K562 (cell line): ENCODE results near the gene SMIM3. TPM values are rescaled to one million over a fixed set of nuclear protein-coding genes. Genes with fewer than 3 reads are reported as not detected.
A peak's percentile ranks its signal among the peaks of the same experiment; 100 is the strongest.

Experiments used
- CCAR2 ChIP-seq: fragments of 200-400 bp; formaldehyde crosslinking; IDR thresholded peaks from 2 replicates; pipeline ENCODE4 v1.6.1; 2017; ENCODE audit warnings: mild to moderate bottlenecking, low read depth, low read length
- CCNT2 ChIP-seq: IDR thresholded peaks from 2 replicates; pipeline ENCODE4 v1.6.1; 2011; ENCODE audit warnings: borderline replicate concordance, low read depth, mild to moderate bottlenecking, moderate library complexity, mixed read lengths, low read length; ENCODE audit not compliant: insufficient read length; ENCODE audit errors: extremely low read depth
- CREM ChIP-seq: IDR thresholded peaks from 2 replicates; pipeline ENCODE4 v1.6.1; 2014; ENCODE audit warnings: antibody characterized with exemption, low read depth
- FOXP1 ChIP-seq: sonication (generic); formaldehyde crosslinking; IDR thresholded peaks from 2 replicates; pipeline ENCODE4 v1.8.0; 2022; ENCODE audit warnings: mild to moderate bottlenecking, missing genetic modification reagents
- GATAD2B ChIP-seq: fragments of 450-650 bp; IDR thresholded peaks from 2 replicates; pipeline ENCODE4 v1.6.1; 2017; ENCODE audit warnings: mild to moderate bottlenecking, borderline replicate concordance
- HDGF ChIP-seq: fragments of 450-650 bp; IDR thresholded peaks from 2 replicates; pipeline ENCODE4 v1.6.1; 2016
- MTA2 ChIP-seq: fragments of 450-650 bp; IDR thresholded peaks from 2 replicates; pipeline ENCODE4 v1.6.1; 2016; ENCODE audit warnings: low read depth
- NCOA1 ChIP-seq: fragments of 450-650 bp; IDR thresholded peaks from 2 replicates; pipeline ENCODE4 v1.6.1; 2016; ENCODE audit warnings: low read depth
- NR2C2 ChIP-seq, 2 experiments: fragments of 200-800 bp in 1 of 2; sonication (Bioruptor generic) in 1 of 2; sonication (generic) in 1 of 2; formaldehyde crosslinking in 1 of 2; IDR thresholded peaks; 2 replicates each; pipeline versions ENCODE4 v1.6.1 to v1.8.0; 2016 to 2022; ENCODE audit warnings: mild to moderate bottlenecking in 1 of 2, missing compliant biosample characterization in 1 of 2, missing genetic modification characterization in 1 of 2, missing genetic modification reagents in 1 of 2
- NRF1 ChIP-seq, 2 experiments: fragments of 450-650 bp; IDR thresholded peaks in 1 of 2; conservative IDR thresholded peaks in 1 of 2; 2 replicates each; pipeline ENCODE4 v1.6.1; 2014; ENCODE audit warnings: mild to moderate bottlenecking in 2 of 2
- PML ChIP-seq: IDR thresholded peaks from 2 replicates; pipeline ENCODE4 v1.6.1; 2012; ENCODE audit warnings: low read length, inconsistent platforms
- PURB ChIP-seq: sonication (generic); formaldehyde crosslinking; IDR thresholded peaks from 2 replicates; pipeline ENCODE4 v1.9.0; 2021; ENCODE audit warnings: low read depth, mild to moderate bottlenecking, missing genetic modification reagents
- RBM25 ChIP-seq: fragments of 200-400 bp; formaldehyde crosslinking; IDR thresholded peaks from 2 replicates; pipeline ENCODE4 v1.6.1; 2018; ENCODE audit warnings: low read length, low read depth, moderate library complexity; ENCODE audit not compliant: severe bottlenecking
- SMAD1 ChIP-seq: fragments of 150-350 bp; IDR thresholded peaks from 2 replicates; pipeline ENCODE4 v1.6.1; 2014; ENCODE audit warnings: low read length, low read depth; ENCODE audit not compliant: partially characterized antibody
- SUPT5H ChIP-seq: fragments of 450-650 bp; IDR thresholded peaks from 2 replicates; pipeline ENCODE4 v1.6.1; 2016
- ZNF583 ChIP-seq: fragments of 250-450 bp; sonication (Bioruptor Pico); IDR thresholded peaks from 2 replicates; pipeline ENCODE4 v1.4.0; 2020
- polyA plus RNA-seq, 8 experiments: library from polyadenylated mRNA; depleted of rRNA in 4 of 8; stranded (reverse) in 5 of 8; unstranded in 3 of 8; fragments of >200 nt; fragmentation: Nextera tagmentation in 2 of 8; fragmentation: Illumina TruSeq in 1 of 8; extraction: Ambion mirVana in 2 of 8; extraction: Trizol in 1 of 8; gene quantifications; 2 replicates each; pipeline versions ENCODE4 v1.2.1 to v1.2.3, GENCODE V29; 2011 to 2014; ENCODE audit warnings: inconsistent platforms in 1 of 8, missing spikeins in 1 of 8
- total RNA-seq, 7 experiments: library from RNA; depleted of rRNA in 6 of 7; stranded (reverse); fragments of >200 nt in 6 of 7; fragmentation: Illumina TruSeq in 2 of 7; extraction: Trizol in 2 of 7; gene quantifications; 2 replicates each; pipeline versions ENCODE4 v1.2.1 to v1.2.3, GENCODE V29; 2011 to 2021; ENCODE audit warnings: low replicate concordance in 1 of 7
- TF ChIP-seq, protein P1 (sequence below): sonication (generic); formaldehyde crosslinking; IDR thresholded peaks from 2 replicates; pipeline ENCODE4 v1.8.0; 2022; ENCODE audit warnings: missing genetic modification reagents, mild to moderate bottlenecking, borderline replicate concordance
- TF ChIP-seq, protein P2 (sequence below): fragments of 250-450 bp; sonication (Bioruptor Pico); IDR thresholded peaks from 2 replicates; pipeline ENCODE4 v1.5.0; 2021
- TF ChIP-seq, protein P3 (sequence below): sonication (generic); formaldehyde crosslinking; IDR thresholded peaks from 2 replicates; pipeline ENCODE4 v1.8.1; 2023; ENCODE audit warnings: mild to moderate bottlenecking, missing genetic modification reagents, moderate library complexity
- TF ChIP-seq, protein P4 (sequence below): sonication (generic); formaldehyde crosslinking; IDR thresholded peaks from 2 replicates; pipeline ENCODE4 v1.8.0; 2023; ENCODE audit warnings: mild to moderate bottlenecking, missing genetic modification reagents

Gene SMIM3
- total and polyA plus RNA-seq, 9 of the 15 experiments (the other 6 are each of a cell fraction or from before 2014, with no cell fraction given): 4.1 to 27.7 (median 13.6) TPM

DNA sequence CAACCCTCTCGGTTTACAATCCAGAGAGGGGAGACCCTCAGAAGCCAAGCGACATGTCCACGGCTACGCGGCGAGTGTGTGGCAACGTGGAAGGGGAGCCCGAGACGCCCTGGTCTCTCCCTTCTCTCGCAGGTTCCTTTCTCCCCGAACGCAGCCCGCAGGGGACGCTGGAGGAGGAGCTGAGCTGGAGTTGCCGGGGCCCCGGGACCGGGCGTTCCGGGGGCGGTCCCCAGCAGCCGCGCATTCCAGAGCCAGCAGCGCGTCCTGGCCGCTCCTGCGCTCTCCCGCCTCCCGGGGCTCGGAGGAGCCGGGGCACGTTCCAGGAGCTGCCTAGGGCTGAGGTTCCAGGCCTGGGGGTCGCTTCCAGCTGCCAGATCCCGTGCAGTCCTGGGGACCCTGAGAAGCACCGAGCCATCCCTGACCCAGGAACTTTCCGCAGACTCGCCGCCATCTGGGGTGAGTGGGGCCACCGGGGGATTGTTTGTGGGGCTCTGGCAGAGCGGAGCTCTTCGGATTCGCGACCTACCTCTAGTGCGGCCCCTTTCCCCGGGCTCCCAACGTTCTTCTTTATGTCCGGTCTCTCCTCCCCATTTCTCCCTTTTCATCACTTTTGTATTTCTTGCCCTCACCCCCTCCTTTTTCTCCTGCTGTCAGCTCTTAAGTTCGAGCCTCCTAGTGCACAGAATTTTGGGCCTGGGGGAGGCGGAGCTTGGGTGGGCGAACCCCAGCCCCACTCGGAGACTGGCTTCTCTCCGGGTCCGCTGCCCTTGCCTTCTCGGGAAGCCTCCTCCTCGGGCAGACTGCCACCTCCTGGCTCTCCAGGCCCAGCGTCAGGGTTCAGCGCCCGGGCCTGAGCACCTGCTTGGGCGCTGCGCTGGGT, at the start of gene SMIM3 (continued):
- TF ChIP-seq RBM25 (no peak), CREM (0 out of 2 replicates have a peak, but pooled peaks have one; percentile 5), ZNF583 (CRISPR knock-in tag) (no peak), MTA2 (0 out of 2 replicates have a peak, but pooled peaks have one; percentile 7), FOXP1 (no peak), PURB (no peak), HDGF (no peak), CCNT2 (peak; percentile 73), GATAD2B (no peak), CCAR2 (no peak), PML (no peak), SMAD1 (peak; percentile 28), NRF1 (conservative IDR thresholded peaks at IDR 0.05 in 1 of 2, IDR thresholded peaks at IDR 0.05 in 1 of 2) (peak; percentile 69 to 74), NR2C2 (CRISPR knock-in tag; IDR thresholded peaks at IDR 0.05) (no peak), NR2C2 (tag; IDR thresholded peaks at IDR 0.05) (no peak), NCOA1 (no peak), SUPT5H (peak; percentile 47; the same call in 1 of the 2 replicates)
- TF ChIP-seq, protein P1, sequence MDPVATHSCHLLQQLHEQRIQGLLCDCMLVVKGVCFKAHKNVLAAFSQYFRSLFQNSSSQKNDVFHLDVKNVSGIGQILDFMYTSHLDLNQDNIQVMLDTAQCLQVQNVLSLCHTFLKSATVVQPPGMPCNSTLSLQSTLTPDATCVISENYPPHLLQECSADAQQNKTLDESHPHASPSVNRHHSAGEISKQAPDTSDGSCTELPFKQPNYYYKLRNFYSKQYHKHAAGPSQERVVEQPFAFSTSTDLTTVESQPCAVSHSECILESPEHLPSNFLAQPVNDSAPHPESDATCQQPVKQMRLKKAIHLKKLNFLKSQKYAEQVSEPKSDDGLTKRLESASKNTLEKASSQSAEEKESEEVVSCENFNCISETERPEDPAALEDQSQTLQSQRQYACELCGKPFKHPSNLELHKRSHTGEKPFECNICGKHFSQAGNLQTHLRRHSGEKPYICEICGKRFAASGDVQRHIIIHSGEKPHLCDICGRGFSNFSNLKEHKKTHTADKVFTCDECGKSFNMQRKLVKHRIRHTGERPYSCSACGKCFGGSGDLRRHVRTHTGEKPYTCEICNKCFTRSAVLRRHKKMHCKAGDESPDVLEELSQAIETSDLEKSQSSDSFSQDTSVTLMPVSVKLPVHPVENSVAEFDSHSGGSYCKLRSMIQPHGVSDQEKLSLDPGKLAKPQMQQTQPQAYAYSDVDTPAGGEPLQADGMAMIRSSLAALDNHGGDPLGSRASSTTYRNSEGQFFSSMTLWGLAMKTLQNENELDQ (CRISPR knock-in tag): no peak
- TF ChIP-seq, protein P2, sequence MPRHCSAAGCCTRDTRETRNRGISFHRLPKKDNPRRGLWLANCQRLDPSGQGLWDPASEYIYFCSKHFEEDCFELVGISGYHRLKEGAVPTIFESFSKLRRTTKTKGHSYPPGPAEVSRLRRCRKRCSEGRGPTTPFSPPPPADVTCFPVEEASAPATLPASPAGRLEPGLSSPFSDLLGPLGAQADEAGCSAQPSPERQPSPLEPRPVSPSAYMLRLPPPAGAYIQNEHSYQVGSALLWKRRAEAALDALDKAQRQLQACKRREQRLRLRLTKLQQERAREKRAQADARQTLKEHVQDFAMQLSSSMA: no peak
- TF ChIP-seq, protein P3, sequence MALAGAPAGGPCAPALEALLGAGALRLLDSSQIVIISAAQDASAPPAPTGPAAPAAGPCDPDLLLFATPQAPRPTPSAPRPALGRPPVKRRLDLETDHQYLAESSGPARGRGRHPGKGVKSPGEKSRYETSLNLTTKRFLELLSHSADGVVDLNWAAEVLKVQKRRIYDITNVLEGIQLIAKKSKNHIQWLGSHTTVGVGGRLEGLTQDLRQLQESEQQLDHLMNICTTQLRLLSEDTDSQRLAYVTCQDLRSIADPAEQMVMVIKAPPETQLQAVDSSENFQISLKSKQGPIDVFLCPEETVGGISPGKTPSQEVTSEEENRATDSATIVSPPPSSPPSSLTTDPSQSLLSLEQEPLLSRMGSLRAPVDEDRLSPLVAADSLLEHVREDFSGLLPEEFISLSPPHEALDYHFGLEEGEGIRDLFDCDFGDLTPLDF (CRISPR knock-in tag): no peak
- TF ChIP-seq, protein P4, sequence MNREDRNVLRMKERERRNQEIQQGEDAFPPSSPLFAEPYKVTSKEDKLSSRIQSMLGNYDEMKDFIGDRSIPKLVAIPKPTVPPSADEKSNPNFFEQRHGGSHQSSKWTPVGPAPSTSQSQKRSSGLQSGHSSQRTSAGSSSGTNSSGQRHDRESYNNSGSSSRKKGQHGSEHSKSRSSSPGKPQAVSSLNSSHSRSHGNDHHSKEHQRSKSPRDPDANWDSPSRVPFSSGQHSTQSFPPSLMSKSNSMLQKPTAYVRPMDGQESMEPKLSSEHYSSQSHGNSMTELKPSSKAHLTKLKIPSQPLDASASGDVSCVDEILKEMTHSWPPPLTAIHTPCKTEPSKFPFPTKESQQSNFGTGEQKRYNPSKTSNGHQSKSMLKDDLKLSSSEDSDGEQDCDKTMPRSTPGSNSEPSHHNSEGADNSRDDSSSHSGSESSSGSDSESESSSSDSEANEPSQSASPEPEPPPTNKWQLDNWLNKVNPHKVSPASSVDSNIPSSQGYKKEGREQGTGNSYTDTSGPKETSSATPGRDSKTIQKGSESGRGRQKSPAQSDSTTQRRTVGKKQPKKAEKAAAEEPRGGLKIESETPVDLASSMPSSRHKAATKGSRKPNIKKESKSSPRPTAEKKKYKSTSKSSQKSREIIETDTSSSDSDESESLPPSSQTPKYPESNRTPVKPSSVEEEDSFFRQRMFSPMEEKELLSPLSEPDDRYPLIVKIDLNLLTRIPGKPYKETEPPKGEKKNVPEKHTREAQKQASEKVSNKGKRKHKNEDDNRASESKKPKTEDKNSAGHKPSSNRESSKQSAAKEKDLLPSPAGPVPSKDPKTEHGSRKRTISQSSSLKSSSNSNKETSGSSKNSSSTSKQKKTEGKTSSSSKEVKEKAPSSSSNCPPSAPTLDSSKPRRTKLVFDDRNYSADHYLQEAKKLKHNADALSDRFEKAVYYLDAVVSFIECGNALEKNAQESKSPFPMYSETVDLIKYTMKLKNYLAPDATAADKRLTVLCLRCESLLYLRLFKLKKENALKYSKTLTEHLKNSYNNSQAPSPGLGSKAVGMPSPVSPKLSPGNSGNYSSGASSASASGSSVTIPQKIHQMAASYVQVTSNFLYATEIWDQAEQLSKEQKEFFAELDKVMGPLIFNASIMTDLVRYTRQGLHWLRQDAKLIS (CRISPR knock-in tag): no peak
